Activated naive CD4-positive, alpha-beta T cell (primary cell): ENCODE results near the gene DDC.

ENCODE experiments used
- DNase-seq, 4 experiments: peaks; one replicate each; lab custom pipeline; 2025; lab: John Stamatoyannopoulos, UW

DDC gene, protein sequence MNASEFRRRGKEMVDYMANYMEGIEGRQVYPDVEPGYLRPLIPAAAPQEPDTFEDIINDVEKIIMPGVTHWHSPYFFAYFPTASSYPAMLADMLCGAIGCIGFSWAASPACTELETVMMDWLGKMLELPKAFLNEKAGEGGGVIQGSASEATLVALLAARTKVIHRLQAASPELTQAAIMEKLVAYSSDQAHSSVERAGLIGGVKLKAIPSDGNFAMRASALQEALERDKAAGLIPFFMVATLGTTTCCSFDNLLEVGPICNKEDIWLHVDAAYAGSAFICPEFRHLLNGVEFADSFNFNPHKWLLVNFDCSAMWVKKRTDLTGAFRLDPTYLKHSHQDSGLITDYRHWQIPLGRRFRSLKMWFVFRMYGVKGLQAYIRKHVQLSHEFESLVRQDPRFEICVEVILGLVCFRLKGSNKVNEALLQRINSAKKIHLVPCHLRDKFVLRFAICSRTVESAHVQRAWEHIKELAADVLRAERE

DNA sequence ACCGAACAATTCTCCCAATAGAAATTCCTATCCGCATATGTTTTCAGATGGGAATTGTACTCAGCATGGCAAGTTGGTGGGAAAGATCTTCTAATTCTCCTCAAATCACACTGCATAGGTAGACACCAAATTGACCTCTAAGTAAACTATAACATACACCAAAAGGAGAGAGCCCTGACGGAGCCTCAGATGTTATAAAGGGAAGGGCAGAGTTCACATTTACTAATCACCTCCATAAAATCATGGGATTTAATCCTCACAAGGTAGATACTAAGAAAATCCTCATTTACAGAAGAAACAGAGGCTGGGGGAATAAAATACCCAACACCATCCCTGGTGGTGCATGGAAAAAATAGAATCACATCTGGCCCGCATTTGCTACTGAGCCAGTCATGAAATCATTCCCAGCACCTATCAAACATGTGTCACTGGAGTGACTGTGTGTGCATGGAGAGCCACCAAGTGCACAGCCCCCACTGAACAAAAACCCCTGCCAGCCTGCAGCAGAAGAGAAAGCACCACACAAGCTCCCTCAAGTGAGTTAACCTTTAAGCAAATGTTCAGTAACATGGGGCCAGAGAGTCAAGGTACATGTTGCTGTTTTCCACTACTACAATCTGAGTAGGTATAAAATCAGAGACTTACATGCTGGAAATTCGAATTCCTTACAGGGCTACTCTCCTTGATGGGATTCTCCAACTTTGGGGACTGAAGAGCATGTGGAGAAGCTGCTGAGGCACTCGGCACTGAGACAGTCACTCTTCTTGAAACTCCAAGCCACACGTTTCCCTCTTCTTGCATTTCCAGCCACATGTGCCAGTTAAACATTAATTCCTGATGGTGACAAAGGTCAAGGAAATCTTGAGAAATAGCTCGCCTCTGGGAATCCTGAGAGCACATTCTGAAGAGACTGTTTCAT, at the start of gene DDC:
Gene DDC, minus strand, starts transcription at position 766 of the 919 bp plus-strand sequence. CDS start 21,320 bp downstream, outside the sequence.
- DNase-seq: no peak

DNA sequence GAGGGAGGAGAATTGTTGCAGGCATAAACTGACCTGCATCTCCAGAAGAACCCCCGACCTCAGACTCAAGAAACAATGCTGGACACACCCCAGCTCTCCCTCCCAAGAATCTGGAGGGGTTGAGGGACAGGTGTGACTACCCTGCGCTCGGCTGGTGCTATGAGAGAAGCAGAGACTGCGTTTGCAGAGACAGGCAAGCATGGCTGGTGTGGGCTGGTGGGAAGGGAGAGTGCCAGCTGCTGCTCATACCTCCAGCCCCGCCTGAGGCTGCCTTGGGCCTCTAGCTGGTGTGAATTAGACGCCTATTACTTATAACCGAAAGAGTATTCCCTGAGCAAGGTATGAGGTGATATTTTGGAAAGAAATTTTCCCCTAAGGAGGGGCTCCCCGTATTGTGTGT, 48.3 kb upstream of the DDC start:
- no peak for DNase-seq

DNA sequence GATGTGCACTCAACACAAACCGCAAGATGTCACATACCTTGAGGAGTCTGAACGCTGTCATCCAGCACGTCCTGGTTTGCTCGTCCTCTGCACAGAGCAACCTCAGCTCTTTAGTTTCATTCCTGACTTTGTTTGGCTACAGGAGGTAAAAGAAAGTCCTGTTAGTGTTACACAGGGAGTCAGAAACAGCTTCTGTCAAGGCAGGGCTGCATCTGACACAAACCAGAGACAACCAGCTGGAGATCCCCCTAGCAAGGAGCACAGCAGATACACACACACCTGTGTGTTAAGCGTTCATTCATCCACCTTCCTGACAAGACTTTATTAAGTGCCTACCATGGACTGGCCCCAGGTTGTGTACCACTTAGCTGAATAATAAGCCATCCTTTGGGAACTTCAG, 47.5 kb upstream of the DDC start:
- DNase-seq: no peak

DNA sequence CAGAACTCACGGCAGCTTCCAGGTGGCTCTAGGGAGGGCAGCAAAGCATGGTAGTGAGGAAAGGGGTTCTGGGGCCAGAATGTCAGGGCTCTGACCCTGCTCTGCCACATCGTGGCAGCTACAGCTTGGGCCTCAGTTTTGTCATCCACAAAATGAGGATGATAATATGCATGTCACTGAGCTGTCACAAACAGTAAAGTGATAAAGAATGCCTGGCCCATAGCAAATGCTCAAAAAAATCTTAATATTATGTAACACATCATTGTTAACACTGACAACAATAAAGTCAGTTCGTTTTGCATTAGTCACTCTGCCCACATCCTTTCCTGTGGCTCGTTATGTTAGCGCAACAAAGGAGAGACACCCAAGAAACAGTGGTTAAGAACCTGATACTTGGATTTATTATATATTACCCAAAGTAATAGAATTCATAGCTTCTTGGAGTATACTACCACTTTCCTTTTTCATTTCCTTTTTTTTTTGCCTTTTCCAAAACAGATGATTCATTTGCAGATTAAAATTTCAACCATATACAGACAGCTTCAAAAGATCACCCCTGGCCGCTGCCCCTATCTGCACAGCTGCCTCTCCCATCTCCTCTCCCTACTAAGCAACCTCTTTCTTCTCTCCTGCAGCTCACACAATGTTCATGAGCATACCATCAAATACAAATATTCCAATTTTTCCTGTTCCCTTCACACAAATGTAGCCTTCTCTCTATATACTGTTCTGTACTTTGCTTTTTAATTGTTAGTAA, 45.5 kb upstream of the DDC start:
- DNase-seq: no peak

DNA sequence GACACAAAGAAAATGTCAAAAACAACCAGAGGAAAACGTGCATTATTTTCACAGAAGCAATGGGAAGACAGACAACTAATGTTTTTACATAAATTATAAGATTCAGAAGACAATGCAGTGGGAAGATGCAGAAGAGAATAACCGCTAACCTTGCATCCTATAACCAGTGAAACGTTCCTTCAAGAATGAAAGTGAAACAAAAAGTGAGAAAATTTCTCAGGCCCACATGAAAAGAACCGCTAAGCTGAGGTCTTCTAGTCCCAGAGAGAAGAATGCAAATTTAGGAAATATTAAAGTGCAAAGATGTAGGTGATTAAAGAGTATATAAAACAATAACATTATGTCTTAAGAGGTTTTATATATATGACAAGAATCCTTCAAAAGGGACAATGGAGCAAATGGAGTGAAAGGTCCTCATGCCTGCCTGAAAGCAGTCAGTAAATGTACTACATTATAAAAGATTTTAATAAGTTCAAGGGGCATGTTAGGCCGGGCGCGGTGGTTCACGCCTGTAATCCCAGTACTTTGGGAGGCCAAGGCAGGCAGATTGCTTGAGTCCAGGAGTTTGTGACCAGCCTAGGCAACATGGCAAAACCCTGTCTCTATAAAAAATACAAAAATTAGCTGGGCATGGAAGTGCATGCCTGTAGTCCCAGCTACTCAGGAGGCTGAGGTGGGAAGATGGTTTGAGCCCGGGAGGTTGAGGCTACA, 43.1 kb upstream of the DDC start:
- no peak for DNase-seq

DNA sequence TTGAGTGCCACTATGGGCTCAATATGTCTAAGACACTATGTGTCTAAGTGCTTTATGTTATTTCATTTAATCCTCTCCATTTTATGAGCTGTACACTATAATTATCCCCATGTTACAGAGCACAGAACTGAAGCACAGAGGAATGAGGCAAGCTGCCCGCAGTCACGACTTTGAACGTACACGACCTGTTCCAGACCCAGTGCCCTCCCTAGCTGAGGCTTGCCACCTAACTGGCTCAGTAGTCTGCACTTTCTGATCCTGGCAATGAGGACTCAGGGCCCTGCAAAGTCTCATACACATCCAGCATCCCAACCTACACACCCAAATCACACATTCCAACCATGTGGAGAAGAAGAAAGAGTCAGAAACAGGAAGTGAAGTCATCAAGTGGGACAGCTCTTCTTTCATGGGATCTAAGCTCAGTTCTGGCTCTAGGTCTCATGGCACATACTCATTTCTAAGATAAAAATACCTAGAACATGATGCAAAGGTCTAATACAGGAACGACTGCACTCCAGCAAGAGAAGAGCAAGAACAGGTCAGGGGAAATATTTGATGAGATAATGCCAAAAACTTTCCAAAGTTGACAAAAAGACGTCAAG, 42.4 kb upstream of the DDC start:
- DNase-seq: no peak

DNA sequence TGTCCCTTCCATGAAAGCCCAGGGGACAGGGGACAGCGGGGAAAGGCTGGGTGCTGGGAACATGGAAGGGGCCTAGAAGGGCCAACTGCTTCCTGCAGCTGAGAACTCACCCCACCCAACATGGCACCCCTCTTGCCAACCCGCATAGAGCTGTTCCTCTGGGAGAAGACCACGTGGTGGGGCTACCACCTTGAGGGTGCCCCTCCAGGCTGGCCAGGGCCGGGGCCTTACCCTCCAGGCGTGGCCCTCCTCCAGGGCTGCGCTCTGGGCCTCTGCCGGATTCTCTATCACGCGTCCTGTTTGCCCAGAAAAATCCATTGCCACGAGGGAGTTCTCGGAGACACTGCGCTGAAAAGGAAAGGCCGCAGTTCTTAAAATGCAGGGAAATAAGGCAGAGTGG, 39.9 kb upstream of the DDC start:
- no peak for DNase-seq

DNA sequence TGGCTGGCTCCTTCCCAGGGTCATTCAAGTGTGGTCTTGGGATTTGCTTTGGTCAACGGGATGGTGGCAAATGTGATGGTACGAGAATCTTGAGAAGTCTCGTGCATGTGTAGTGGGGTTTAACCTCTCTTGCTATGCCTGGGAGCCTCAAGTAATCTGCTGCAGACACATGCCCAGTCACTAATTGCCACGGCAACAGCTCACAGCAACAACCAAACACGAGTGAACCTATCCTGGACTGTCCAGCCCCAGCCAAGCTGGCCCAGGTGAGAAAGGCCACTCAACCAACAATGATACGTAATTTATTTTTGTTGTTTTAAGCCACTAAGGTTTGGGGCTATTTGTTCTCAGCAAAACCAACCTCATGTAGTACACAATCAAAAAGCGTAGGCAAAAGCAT, 38.1 kb upstream of the DDC start:
- DNase-seq: no peak

DNA sequence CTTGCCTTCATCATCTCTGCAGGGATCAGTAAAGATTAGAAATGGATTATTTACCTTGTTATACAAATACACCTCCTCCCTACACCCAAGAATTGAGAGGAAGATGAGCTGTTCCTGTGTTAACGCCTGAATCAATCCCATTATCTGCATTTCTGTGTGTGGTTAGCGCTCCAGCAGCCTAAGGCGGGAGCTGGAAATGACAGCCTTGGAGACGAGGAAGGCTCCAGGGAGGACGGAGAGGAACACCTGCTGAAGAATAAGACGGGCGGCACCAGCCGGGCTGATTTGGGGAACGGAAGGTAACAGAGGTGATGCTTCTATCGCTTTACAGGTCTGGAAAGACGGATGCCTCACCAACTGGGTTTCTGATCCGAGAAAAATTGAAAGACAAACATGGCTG, 34.2 kb upstream of the DDC start:
- DNase-seq: no peak

DNA sequence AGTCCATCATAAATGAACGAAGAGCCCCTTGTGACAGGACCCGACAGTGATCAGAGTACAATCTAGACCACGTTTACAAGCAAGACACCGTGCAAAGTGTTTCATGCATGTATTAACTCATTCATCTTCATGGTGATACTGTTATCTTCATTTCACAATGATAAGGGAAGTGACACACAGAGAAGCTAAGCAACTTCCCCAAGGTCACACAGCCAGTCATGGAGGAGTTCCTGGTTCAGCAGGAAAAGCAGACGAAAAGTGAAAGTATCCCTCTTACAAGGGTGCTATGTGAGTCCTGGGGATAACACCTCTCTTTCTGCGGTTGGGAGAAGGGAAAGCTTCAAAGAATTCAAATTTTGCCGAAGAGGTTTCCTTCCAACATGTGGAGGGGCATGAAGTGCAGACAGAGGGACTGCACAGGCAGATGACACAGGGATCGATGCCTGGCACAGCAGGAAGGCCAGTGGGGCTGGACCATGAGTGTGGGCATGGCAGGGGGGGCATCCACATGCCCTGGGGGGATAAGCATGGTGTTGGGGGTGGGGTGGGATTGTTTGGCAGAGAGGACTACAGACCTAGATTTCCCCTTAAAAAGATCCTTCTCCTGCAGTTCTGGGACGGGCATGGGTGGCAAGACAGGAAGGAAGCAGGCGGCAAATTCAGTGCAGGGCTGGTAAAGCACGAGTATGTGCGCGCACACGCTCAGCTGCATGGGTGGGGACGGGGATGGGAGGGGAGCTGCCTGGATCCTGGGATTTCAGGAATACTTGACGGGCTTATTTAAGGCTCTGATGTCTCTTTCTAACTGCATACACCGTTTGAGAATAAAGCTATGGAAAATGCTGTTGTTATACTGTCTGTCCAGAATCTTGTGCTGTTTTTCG, 33.5 kb upstream of the DDC start:
- DNase-seq: no peak

DNA sequence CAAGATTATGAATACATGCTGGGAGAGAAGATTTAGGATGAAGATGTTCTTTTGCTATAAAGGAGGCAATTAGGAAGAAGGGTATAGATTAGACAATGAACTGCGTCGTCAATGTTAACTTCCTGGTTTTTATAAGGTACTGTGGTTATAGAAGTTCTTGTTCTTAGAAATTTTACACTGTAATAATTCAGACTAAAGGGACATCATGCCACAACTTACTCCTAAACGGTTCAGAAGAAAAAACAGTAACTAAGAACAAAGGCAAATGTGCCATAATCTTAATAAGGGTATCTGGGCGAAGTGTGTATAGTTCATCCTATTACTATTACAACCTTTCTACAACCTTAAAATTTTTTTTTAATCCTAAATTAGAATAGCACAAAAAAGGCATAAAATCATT, 31.3 kb upstream of the DDC start:
- no peak for DNase-seq

DNA sequence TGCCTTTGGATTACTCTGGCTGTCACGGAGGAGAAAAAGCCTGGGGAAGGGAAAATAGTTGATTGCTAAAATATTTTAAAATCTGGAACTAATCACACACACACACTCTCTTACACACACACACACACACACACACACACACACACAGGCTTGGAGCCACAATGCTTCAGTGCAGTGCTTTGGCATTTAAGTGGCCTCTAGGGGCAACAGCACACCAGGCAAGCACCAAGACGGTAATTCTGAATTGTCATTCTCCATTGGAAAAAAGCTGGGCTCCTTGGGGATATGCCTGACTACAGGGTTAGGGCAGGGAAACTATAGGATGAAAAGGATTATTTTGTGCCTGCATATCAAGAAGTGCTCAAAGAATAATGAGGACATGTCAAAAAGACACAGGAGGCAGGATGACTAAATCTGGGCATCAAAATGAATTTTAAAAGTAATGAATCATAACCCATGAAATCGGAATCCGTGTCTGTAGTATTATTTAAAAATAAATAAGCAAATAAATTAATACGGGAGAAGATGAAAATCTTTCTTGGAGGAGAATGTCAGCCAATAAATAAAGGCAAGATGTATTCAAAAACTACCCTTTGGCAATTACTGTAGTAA, 30.4 kb upstream of the DDC start:
- DNase-seq: no peak

DNA sequence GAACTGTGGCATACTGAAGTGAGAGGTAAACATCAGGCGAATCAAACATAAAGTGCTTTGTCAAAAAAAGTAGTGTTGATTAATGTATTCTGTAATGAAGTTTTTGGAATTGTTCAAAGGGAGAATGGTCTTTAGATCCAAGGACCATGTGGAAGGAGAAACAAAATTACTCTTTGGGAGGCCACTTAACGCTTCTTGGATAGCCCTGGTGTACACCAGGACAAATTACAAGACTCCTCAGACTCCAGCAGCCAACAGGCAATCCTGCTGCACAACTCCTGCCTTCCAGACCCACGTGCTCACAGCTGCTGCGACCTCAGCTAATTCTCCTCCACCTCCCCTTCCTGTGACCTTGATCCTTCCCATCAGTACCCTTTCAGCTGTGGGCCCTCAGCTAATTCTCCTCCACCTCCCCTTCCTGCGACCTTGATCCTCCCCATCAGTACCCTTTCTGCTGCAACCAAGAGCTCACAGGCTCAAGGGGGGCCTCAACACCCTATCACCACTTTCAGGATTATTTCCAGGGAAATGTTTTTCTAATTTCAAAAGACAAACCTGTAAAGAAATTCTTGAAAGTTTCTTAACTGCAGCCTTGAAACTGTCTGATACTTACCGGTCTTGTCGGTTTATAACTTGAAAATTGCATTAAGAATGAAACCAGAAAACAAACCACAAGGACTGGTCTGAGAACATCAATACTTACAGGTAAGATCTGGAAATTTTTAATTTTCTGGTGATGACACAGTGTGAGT, 29.7 kb upstream of the DDC start:
- DNase-seq: no peak

DNA sequence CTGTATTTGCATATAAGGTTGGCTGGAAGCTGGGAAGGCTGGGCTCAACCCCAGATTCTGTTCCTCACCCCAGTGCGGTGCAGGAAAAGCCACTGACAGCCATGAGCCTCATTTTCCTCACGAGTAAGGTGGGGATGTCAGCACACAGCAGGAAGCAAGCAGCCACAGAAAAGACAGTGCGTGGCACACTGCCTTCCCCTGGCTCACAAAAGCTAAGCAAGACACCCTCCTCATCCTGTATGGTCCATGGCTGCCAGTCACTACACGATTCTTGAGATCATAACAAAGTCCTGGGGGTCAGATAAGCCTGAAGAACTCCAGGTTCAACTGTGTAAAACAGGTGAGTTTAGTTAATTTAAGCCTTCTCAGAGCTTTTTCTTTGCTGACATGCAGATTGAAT, 28.9 kb upstream of the DDC start:
- DNase-seq: no peak

DNA sequence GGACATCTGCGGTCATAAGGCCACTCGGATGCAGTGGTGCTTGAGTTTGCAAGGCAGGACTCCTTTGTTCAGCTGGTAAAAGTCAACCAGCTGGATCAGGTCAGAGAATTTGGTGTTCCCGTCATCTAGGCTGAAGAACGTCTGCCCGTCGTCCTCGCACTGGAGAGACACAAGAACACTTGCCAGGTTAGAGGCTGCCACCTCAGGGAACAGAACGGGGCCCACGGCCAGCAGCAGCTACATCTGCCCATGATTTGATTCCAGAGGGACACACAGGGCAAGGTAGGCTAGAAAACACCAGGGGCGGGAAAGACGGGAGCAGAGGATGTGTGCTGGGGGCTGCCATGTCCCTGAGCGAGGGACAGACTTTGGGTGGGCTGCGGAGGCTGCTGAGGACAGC, 27.7 kb upstream of the DDC start:
- DNase-seq: no peak

DNA sequence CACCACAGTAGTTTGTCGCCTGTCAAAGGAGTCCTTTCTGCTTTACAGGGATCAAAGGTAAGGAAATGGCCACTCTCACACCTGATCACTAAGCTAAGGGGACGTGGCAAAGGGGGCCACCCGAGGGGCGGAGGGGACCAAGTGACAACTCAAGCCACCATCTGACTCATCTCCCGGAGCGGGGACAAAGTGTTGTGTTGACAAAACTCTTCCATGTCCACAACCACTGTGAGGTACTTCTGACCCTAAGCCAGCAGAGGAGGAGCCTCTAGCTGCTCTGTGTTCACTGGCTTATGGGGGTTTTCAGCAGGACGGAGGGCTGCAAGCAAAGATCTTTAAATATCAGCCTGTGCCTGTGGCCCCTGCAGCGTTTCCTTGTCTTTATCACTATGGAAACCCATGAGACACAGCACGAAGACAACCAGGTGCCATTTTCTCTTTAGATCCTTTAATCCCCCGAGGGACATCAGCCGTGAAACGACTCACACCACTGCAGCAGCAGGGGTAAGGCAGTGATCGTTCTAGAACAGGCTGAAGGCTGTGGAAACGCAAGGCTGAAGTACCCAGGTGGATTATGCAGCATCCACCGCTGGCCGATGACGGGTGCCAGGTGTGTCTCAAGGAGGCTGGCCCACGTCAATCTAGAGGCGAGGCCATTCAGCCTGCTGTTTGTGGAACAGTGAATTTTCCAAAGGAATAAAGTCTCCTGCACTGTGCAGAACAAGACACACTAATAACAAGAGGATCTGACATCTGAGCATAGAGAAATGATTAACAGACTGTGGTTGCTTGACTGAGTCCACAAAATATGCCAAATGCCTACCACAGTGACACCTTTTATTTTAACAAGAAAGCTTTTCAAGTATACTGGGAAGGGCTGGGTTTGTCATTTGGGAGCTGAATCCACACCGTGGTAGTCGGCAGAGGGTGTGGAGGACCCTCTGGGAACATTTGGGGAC, 26.6 kb upstream of the DDC start:
- no peak for DNase-seq

DNA sequence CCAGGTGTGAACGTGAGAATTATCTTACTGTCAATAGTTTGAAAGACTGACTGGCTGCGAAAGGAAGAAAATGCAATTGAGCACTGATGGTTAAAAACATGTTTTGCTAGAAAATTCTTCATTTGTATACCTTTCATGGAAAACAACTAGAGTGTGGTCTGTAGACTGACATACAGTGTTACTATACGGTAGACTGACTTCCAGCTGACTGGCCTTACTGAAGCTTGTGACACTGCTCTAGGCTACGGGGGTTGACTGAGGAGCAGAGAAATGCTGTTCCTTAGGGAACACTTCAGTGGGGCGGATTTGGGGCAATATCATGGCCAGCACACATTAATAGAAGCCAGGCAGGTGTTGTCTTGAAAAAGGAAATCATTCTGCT, 25.9 kb upstream of the DDC start:
- DNase-seq: no peak

DNA sequence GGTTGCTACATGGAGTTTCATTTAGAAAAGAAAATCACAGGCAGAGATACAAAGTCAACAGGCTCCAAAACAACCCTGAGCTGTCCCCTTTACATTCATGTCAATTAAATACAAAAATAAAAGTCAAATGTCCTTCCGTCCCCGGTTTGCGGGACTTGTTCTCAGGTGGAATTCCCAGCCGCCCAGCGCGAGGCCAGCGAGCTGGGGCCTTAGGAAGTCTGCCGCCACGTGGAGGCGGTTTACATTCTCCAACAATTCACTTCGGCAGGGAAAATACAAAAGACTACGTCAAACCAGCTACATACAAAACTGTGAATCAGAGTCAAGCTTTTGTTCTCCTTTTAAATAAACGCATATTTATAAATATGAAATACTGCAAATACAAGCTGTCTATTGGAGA, 25.3 kb upstream of the DDC start:
- DNase-seq: no peak
